HepG2 (cell line): ENCODE data around the gene NELFCD. TPM values are rescaled to one million over a fixed set of nuclear protein-coding genes. Genes with fewer than 3 reads are reported as not detected.
A peak's percentile ranks its signal among the peaks of the same experiment; 100 is the strongest.

Experiments
- ATF7 ChIP-seq, 2 experiments: fragments of 450-650 bp in 1 of 2; sonication (generic) in 1 of 2; formaldehyde crosslinking in 1 of 2; IDR thresholded peaks; 2 replicates each; pipeline versions ENCODE4 v1.4.0 to v1.6.1; 2016 to 2020; ENCODE audit warnings: antibody characterized with exemption in 1 of 2, mild to moderate bottlenecking in 1 of 2, missing genetic modification reagents in 1 of 2
- CBX2 ChIP-seq, 2 experiments: fragments of 200-600 bp in 1 of 2; sonication (generic); formaldehyde crosslinking in 1 of 2; IDR thresholded peaks; 2 replicates each; pipeline versions ENCODE4 v1.7.0 to v1.8.1; 2018 to 2022; ENCODE audit warnings: low read depth in 2 of 2, low read length in 1 of 2, mild to moderate bottlenecking in 1 of 2, missing genetic modification reagents in 1 of 2
- HNF4G ChIP-seq, 2 experiments: sonication (generic) in 1 of 2; formaldehyde crosslinking in 1 of 2; IDR thresholded peaks; 2 replicates each; pipeline versions ENCODE4 v1.4.0 to v1.6.1; 2011 to 2020; ENCODE audit warnings: borderline replicate concordance in 2 of 2, low read depth in 2 of 2, mild to moderate bottlenecking in 2 of 2, low read length in 1 of 2, missing genetic modification reagents in 1 of 2, moderate library complexity in 1 of 2
- NR2C2 ChIP-seq: sonication (generic); formaldehyde crosslinking; IDR thresholded peaks from 2 replicates; pipeline ENCODE4 v1.4.0; 2020; ENCODE audit warnings: missing genetic modification reagents, mild to moderate bottlenecking, moderate library complexity, borderline replicate concordance
- PCBP2 ChIP-seq: fragments of 200-400 bp; formaldehyde crosslinking; optimal IDR thresholded peaks from 2 replicates; pipeline ENCODE3; 2018; ENCODE audit warnings: low read length, low read depth; ENCODE audit not compliant: poor library complexity, severe bottlenecking
- SALL1 ChIP-seq: sonication (generic); formaldehyde crosslinking; IDR thresholded peaks from 2 replicates; pipeline ENCODE4 v1.8.0; 2022; ENCODE audit warnings: mild to moderate bottlenecking, missing genetic modification reagents
- SYNCRIP ChIP-seq: fragments of 200-400 bp; formaldehyde crosslinking; IDR thresholded peaks from 2 replicates; pipeline ENCODE4 v1.6.1; 2018; ENCODE audit warnings: mild to moderate bottlenecking, low read depth, low read length; ENCODE audit not compliant: insufficient read depth
- WIZ ChIP-seq: sonication (generic); formaldehyde crosslinking; IDR thresholded peaks from 2 replicates; pipeline ENCODE4 v1.5.1; 2020; ENCODE audit warnings: mild to moderate bottlenecking, missing genetic modification reagents
- ZFP36L1 ChIP-seq: sonication (generic); formaldehyde crosslinking; IDR thresholded peaks from 2 replicates; pipeline ENCODE4 v1.8.0; 2022; ENCODE audit warnings: mild to moderate bottlenecking, missing genetic modification reagents, moderate library complexity
- ZNF12 ChIP-seq: sonication (generic); formaldehyde crosslinking; IDR thresholded peaks from 2 replicates; pipeline ENCODE4 v1.5.0; 2020; ENCODE audit warnings: missing genetic modification reagents
- ZNF333 ChIP-seq: sonication (generic); formaldehyde crosslinking; IDR thresholded peaks from 2 replicates; pipeline ENCODE4 v1.4.0; 2020; ENCODE audit warnings: mild to moderate bottlenecking, missing genetic modification reagents, borderline replicate concordance
- ZNF33A ChIP-seq: sonication (generic); formaldehyde crosslinking; IDR thresholded peaks from 2 replicates; pipeline ENCODE4 v1.5.1; 2020; ENCODE audit warnings: missing genetic modification reagents, mild to moderate bottlenecking, moderate library complexity, borderline replicate concordance
- ZNF543 ChIP-seq: sonication (generic); formaldehyde crosslinking; IDR thresholded peaks from 2 replicates; pipeline ENCODE4 v1.4.0; 2020; ENCODE audit warnings: mild to moderate bottlenecking, missing genetic modification reagents
- ZNF746 ChIP-seq: sonication (generic); formaldehyde crosslinking; IDR thresholded peaks from 2 replicates; pipeline ENCODE4 v1.8.0; 2022; ENCODE audit warnings: mild to moderate bottlenecking, missing genetic modification reagents
- ZZZ3 ChIP-seq: sonication (generic); formaldehyde crosslinking; IDR thresholded peaks from 2 replicates; pipeline ENCODE4 v1.4.0; 2020; ENCODE audit warnings: missing genetic modification reagents, mild to moderate bottlenecking, borderline replicate concordance
- polyA plus RNA-seq, 8 experiments: library from polyadenylated mRNA; depleted of rRNA in 3 of 8; stranded (reverse) in 7 of 8; unstranded in 1 of 8; fragments of >200 nt; fragmentation: Illumina TruSeq in 4 of 8; extraction: Trizol in 4 of 8; gene quantifications; 2 replicates each; pipeline versions ENCODE4 v1.2.1 to v1.2.3, GENCODE V29; 2011 to 2016; ENCODE audit warnings: low read depth in 4 of 8, missing spikeins in 1 of 8, mixed read lengths in 1 of 8; ENCODE audit not compliant: insufficient read depth in 1 of 8
- total RNA-seq, 5 experiments: library from RNA; depleted of rRNA; stranded (reverse); fragments of >200 nt; fragmentation: Illumina TruSeq; extraction: Trizol; gene quantifications; 2 replicates each; pipeline ENCODE4 v1.2.3, GENCODE V29; 2016; ENCODE audit warnings: low read depth in 1 of 5
- TF ChIP-seq, protein P1 (sequence below): sonication (generic); formaldehyde crosslinking; IDR thresholded peaks from 2 replicates; pipeline ENCODE4 v1.4.0; 2020; ENCODE audit warnings: mild to moderate bottlenecking, missing genetic modification reagents
- TF ChIP-seq, protein P2 (sequence below): sonication (generic); formaldehyde crosslinking; IDR thresholded peaks from 2 replicates; pipeline ENCODE4 v1.8.1; 2022; ENCODE audit warnings: low read depth, mild to moderate bottlenecking, missing genetic modification reagents
- TF ChIP-seq, protein P3 (sequence below): sonication (generic); formaldehyde crosslinking; IDR thresholded peaks from 2 replicates; pipeline ENCODE4 v1.4.0; 2020; ENCODE audit warnings: missing genetic modification reagents
- TF ChIP-seq, protein P4 (sequence below): IDR thresholded peaks from 2 replicates; pipeline ENCODE4 v1.6.1; 2016; ENCODE audit warnings: low read depth, control low read depth

The NELFCD gene
- total and polyA plus RNA-seq, 2 of the 13 experiments (the other 11 are each of a cell fraction or from before 2014, with no cell fraction given): 159 to 203 TPM

DNA sequence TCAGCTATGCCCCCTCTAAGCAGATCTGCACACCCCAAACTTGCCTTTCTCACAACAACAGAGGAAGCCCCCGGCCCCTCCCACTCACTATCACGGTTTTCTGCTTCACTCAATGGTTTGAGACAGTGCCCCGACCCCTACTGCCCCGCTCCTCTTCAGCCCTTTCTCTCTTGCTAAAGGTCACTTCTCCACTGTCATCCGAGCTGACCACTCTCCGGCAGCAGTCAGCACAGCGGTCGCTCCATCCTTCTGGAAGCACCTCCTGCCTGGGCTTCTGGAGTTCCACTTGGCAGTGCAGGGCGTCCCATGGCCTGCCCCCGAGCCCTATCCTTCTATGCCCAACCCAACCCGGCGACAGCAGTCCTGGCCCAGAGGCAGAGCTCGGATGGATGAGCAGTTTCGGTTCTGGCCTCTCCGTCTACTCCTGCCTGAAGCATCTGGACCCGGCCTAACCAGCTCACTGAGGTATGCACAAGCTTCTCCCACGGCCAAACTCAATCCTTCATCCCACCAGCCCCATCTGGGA, 21.9 kb downstream of the NELFCD start (continued):
- no peak for TF ChIP-seq CBX2 (IDR thresholded peaks at IDR 0.05; ENCODE audit: low read depth, low read length)
- TF ChIP-seq CBX2 (CRISPR knock-in tag; IDR thresholded peaks at IDR 0.05; ENCODE audit: low read depth): no peak
- TF ChIP-seq ZNF12 (CRISPR knock-in tag): no peak
- 0 out of 2 replicates have a peak, but pooled peaks have one; percentile 7 for TF ChIP-seq HNF4G (IDR thresholded peaks at IDR 0.05; ENCODE audit: borderline replicate concordance, low read depth, low read length)
- TF ChIP-seq HNF4G (CRISPR knock-in tag; IDR thresholded peaks at IDR 0.05; ENCODE audit: borderline replicate concordance, low read depth): no peak
- TF ChIP-seq, protein P1, sequence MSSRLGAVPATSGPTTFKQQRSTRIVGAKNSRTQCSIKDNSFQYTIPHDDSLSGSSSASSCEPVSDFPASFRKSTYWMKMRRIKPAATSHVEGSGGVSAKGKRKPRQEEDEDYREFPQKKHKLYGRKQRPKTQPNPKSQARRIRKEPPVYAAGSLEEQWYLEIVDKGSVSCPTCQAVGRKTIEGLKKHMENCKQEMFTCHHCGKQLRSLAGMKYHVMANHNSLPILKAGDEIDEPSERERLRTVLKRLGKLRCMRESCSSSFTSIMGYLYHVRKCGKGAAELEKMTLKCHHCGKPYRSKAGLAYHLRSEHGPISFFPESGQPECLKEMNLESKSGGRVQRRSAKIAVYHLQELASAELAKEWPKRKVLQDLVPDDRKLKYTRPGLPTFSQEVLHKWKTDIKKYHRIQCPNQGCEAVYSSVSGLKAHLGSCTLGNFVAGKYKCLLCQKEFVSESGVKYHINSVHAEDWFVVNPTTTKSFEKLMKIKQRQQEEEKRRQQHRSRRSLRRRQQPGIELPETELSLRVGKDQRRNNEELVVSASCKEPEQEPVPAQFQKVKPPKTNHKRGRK (CRISPR knock-in tag): peak; percentile 8; the same call in 1 of the 2 replicates
- no peak for TF ChIP-seq SYNCRIP
- no peak for TF ChIP-seq ATF7 (IDR thresholded peaks at IDR 0.05)
- no peak for TF ChIP-seq ATF7 (CRISPR knock-in tag; IDR thresholded peaks at IDR 0.05)
- peak; percentile 30; the same call in 1 of the 2 replicates for TF ChIP-seq SALL1 (CRISPR knock-in tag)
- TF ChIP-seq, protein P2, sequence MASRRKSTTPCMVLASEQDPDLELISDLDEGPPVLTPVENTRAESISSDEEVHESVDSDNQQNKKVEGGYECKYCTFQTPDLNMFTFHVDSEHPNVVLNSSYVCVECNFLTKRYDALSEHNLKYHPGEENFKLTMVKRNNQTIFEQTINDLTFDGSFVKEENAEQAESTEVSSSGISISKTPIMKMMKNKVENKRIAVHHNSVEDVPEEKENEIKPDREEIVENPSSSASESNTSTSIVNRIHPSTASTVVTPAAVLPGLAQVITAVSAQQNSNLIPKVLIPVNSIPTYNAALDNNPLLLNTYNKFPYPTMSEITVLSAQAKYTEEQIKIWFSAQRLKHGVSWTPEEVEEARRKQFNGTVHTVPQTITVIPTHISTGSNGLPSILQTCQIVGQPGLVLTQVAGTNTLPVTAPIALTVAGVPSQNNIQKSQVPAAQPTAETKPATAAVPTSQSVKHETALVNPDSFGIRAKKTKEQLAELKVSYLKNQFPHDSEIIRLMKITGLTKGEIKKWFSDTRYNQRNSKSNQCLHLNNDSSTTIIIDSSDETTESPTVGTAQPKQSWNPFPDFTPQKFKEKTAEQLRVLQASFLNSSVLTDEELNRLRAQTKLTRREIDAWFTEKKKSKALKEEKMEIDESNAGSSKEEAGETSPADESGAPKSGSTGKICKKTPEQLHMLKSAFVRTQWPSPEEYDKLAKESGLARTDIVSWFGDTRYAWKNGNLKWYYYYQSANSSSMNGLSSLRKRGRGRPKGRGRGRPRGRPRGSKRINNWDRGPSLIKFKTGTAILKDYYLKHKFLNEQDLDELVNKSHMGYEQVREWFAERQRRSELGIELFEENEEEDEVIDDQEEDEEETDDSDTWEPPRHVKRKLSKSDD: no peak
- no peak for TF ChIP-seq ZZZ3 (CRISPR knock-in tag)
- TF ChIP-seq NR2C2 (CRISPR knock-in tag): no peak
- TF ChIP-seq WIZ (CRISPR knock-in tag): peak; percentile 82; the same call in 1 of the 2 replicates
- TF ChIP-seq ZNF746 (CRISPR knock-in tag): no peak
- TF ChIP-seq, protein P3, sequence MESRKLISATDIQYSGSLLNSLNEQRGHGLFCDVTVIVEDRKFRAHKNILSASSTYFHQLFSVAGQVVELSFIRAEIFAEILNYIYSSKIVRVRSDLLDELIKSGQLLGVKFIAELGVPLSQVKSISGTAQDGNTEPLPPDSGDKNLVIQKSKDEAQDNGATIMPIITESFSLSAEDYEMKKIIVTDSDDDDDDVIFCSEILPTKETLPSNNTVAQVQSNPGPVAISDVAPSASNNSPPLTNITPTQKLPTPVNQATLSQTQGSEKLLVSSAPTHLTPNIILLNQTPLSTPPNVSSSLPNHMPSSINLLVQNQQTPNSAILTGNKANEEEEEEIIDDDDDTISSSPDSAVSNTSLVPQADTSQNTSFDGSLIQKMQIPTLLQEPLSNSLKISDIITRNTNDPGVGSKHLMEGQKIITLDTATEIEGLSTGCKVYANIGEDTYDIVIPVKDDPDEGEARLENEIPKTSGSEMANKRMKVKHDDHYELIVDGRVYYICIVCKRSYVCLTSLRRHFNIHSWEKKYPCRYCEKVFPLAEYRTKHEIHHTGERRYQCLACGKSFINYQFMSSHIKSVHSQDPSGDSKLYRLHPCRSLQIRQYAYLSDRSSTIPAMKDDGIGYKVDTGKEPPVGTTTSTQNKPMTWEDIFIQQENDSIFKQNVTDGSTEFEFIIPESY (CRISPR knock-in tag): 0 out of 2 replicates have a peak, but pooled peaks have one; percentile 8
- 0 out of 2 replicates have a peak, but pooled peaks have one; percentile 51 for TF ChIP-seq ZNF333 (CRISPR knock-in tag)
- TF ChIP-seq ZFP36L1 (CRISPR knock-in tag): no peak
- no peak for TF ChIP-seq ZNF33A
- TF ChIP-seq PCBP2: no peak
- TF ChIP-seq, protein P4, sequence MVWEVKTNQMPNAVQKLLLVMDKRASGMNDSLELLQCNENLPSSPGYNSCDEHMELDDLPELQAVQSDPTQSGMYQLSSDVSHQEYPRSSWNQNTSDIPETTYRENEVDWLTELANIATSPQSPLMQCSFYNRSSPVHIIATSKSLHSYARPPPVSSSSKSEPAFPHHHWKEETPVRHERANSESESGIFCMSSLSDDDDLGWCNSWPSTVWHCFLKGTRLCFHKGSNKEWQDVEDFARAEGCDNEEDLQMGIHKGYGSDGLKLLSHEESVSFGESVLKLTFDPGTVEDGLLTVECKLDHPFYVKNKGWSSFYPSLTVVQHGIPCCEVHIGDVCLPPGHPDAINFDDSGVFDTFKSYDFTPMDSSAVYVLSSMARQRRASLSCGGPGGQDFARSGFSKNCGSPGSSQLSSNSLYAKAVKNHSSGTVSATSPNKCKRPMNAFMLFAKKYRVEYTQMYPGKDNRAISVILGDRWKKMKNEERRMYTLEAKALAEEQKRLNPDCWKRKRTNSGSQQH: 0 out of 2 replicates have a peak, but pooled peaks have one; percentile 44
- TF ChIP-seq ZNF543 (CRISPR knock-in tag): no peak
